Measurements from ENCODE around the gene SPRED2.
"Not testable (repeated sequence)": the region's sequence is repeated elsewhere in the genome, so short reads cannot be mapped to it uniquely, and the experiment has no call there.

The SPRED2 gene

GRCh38 chr2:65338830-65339495, 93.4 kb downstream of the SPRED2 start:
- DNase-seq = not testable (repeated sequence)

- not testable (repeated sequence) for DNase-seq
Observed at GRCh38 chr2:65337915-65338314, 94.5 kb downstream of the SPRED2 start.

- no peak for DNase-seq
Observed at GRCh38 chr2:65334714-65335113, 97.7 kb downstream of the SPRED2 start.

- DNase-seq = no peak
Observed at GRCh38 chr2:65331336-65332025, 100.9 kb downstream of the SPRED2 start.

GRCh38 chr2:65329525-65329924, 102.9 kb downstream of the SPRED2 start:
- no peak for DNase-seq

- no peak for DNase-seq
Observed at GRCh38 chr2:65326276-65326675, 106.1 kb downstream of the SPRED2 start.

- no peak for DNase-seq
Observed at GRCh38 chr2:65325066-65325465, 107.3 kb downstream of the SPRED2 start.

GRCh38 chr2:65320946-65321345, 111.5 kb downstream of the SPRED2 start:
- DNase-seq = no peak

- DNase-seq = peak in 1 of 2 donors; percentile 21
Observed at GRCh38 chr2:65320042-65320725, 112.2 kb downstream of the SPRED2 start.

GRCh38 chr2:65319674-65320041, 112.7 kb downstream of the SPRED2 start:
- DNase-seq = no peak

GRCh38 chr2:65319072-65319673, 113.2 kb downstream of the SPRED2 start:
- no peak for DNase-seq

GRCh38 chr2:65317841-65318240, 114.6 kb downstream of the SPRED2 start:
- no peak for DNase-seq

- DNase-seq = not testable (repeated sequence)
Observed at GRCh38 chr2:65317351-65317750, 115.0 kb downstream of the SPRED2 start.

GRCh38 chr2:65316072-65316471, 116.3 kb downstream of the SPRED2 start:
- no peak for DNase-seq

- no peak for DNase-seq
Observed at GRCh38 chr2:65314801-65315441, 117.5 kb downstream of the SPRED2 start.

GRCh38 chr2:65313954-65314256, 118.5 kb downstream of the SPRED2 start:
- DNase-seq = no peak

GRCh38 chr2:65313126-65313953, 119.1 kb downstream of the SPRED2 start:
- no peak for DNase-seq

GRCh38 chr2:65311596-65311995, 120.8 kb downstream of the SPRED2 start:
- DNase-seq = no peak

GRCh38 chr2:65311049-65311448, 121.3 kb downstream of the SPRED2 start:
- no peak for DNase-seq

GRCh38 chr2:65309699-65310098, 122.7 kb downstream of the SPRED2 start:
- no peak for DNase-seq

GRCh38 chr2:65305934-65306333, 126.5 kb downstream of the SPRED2 start:
- no peak for DNase-seq

Data from stimulated activated CD4-positive, alpha-beta T cell treated with anti-CD3 and anti-CD28 coated beads, Interleukin-2, amount 100 ng/mL, for 24 hours (primary cell).